ENCODE measurements around the gene DTNB.
A peak's percentile ranks its signal among the peaks of the same experiment; 100 is the strongest.

The DTNB gene

DNA sequence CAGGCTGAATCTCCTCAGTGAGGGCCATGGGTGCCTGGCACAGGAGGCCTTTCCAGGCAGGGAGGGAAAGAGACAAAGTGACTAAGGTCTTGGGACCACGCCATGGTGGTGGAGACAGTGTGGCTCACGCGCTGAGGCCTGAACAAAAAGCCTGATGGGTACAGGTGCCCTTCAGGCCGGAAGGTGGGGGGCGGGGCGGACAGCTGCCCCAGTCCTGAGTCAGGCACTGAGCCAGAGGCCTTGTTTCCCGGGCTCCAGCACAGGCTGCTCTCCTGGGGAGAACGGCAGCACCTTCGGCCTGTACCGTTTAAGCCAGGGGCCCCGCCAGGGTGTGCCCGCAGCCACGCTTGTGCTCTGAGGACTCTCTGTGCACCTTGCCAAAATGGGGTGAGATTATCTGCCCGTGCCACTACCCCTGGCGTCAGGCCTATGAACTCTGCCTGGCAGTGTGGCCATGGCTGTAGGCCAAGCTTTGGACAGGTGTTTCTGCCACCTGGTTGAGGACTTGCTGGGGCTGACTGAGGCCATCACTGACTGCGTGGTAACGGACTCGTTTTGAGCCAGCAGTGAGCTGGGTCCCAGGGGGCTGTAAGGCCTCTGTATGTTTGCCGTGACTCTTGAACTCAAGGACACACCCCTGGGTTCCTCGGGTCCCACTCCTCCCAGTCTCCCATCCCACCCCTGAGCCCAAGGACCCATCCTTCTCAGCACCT is 300.0 kb downstream of the DTNB start:
- TF ChIP-seq, protein P1, sequence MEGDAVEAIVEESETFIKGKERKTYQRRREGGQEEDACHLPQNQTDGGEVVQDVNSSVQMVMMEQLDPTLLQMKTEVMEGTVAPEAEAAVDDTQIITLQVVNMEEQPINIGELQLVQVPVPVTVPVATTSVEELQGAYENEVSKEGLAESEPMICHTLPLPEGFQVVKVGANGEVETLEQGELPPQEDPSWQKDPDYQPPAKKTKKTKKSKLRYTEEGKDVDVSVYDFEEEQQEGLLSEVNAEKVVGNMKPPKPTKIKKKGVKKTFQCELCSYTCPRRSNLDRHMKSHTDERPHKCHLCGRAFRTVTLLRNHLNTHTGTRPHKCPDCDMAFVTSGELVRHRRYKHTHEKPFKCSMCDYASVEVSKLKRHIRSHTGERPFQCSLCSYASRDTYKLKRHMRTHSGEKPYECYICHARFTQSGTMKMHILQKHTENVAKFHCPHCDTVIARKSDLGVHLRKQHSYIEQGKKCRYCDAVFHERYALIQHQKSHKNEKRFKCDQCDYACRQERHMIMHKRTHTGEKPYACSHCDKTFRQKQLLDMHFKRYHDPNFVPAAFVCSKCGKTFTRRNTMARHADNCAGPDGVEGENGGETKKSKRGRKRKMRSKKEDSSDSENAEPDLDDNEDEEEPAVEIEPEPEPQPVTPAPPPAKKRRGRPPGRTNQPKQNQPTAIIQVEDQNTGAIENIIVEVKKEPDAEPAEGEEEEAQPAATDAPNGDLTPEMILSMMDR (IDR thresholded peaks at IDR 0.05; ENCODE audit: insufficient read depth, low read depth, low read length, missing control alignments): no peak
- H3K4me3 ChIP-seq (ENCODE audit: low read length): no peak overlapping the region
- peak; percentile 51 for DNase-seq (ENCODE audit: low read depth)

DNA sequence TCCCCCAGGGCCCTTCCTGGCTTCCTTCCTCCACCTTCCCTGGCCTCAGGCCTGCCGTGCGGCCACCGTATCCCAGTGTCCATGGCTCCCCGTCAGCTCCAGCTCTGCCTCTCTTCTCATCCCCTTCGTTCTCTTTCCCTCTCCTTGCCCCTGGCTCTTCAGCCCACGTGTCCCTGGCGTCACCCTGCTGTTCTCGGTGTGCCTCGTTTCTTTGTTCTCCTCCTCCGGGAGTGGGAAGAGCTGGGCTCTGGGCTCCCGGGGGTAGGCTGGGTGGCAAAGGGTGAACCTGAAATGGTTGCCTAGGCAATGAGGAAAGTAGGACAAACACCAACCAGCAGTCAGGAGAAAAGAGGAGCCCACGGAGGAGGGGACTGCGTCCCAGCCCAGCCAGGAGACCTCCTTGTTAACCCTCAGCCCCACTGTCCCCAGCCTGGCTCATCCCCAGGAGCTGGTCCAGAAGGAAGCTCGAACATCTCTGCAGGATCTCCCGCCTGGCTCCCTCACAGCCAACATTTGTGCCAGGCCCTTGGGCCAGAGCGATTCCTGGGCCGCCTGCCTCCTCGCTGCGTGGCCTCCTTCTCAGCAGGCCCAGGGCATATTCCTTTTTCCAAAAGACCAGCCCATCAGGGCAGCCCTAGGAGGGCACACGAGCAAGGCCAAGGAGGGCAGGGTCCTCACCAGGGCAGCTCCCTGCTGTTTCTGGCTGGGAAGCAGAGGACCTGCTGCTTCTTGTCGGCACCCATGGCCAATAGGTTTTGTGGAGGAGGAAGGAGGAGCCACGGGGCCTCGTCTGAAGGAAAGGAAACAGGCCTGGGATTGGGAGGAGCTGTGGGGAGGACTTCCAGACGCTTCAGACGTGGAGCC is 300.7 kb downstream of the DTNB start:
- DNase-seq (ENCODE audit: low read depth): peak; percentile 29
- no peak overlapping the region for H3K4me3 ChIP-seq (ENCODE audit: low read length)
- TF ChIP-seq, protein P1 (IDR thresholded peaks at IDR 0.05; ENCODE audit: insufficient read depth, low read depth, low read length, missing control alignments): no peak

DNA sequence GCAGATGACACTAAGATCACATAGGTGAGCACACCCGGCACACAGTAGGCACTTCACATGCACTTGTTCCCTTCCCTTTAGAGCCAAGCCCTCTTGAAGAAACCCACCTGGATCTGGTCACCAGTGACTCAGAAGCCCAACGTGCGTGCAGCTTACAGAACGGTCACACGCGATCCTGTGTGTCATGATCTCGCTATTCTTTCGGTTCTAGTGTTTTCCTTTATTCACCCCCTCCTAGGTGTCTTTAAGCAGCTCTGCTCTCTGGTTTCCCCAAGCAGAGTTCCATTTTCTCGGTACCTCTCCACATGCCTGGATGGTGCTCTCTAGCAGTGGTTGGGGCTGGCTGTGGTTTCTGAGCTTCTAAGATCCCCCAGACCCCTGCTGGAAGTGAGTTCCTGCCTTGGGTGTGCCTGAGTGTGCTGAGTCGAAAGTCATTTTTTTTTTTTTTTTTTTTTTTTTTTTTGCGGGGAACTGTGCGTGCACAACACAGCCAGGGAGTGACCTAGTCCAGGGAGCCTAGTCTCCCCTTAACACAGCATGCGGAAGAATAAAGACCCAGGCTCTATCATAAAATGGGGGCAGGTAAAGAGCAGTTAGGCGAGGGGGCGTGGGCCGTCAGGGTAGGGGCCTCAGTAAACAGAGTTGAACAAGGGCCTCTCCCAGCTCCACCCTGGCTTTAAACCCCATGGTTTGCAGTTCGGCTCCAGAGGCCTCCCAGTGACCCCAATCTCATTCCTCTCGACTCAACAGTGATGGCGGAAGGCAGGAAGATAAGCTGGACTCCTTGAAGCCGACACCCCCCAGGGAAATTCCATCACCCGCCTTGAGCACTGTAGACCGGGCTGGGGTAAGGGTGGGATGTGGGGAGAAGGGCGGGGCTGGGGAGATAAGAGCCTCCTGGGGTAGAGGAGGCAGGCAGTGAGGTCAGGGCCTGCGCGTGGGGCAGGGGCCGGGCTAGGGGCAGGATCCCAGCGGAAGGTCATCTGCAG is 301.8 kb downstream of the DTNB start:
- no peak overlapping the region for H3K4me3 ChIP-seq (ENCODE audit: low read length)
- DNase-seq (ENCODE audit: low read depth): no peak
- TF ChIP-seq, protein P1 (IDR thresholded peaks at IDR 0.05; ENCODE audit: insufficient read depth, low read depth, low read length, missing control alignments): no peak

DNA sequence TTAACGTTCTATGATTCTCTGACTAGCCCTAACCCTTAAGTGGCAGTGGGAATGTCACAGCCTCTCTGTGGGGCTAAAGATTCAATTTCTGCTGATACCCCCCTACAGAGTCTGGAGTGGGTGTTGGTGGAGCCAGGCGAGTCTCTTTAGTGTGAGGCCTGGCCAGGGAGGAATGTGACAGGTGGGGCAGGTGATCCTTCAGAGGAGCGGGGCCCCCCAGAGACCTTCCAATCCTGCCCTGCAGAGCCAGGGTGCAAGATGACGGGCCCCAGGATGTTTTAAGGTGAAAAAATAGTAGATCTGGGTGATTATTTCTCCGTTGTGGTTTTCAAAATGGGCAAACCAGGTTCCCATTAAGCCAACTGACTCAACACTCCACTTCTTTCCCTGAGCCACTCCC is 303.5 kb downstream of the DTNB start:
- TF ChIP-seq, protein P1 (IDR thresholded peaks at IDR 0.05; ENCODE audit: insufficient read depth, low read depth, low read length, missing control alignments): no peak
- no peak for DNase-seq (ENCODE audit: low read depth)
- no peak overlapping the region for H3K4me3 ChIP-seq (ENCODE audit: low read length)

DNA sequence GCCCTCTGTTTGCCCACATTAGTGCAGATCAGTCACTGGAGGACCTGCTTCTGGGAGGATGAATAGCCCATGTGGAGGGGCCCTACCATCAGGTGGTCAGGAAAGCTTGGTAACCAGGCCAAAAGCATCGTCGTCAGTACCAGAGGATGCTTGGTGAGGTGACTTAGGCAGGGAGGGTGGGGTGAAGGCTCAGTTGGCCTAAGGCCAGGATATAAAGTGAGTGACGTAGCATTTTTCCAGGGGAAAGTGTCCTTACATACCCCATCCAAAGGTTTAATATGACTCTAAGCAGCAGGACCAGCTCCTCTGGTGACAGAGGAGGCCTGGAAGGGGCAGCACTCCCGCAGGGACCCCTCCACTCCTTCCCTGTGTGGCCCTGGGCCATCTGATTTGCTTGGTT is 303.9 kb downstream of the DTNB start:
- H3K4me3 ChIP-seq (ENCODE audit: low read length): no peak overlapping the region
- DNase-seq (ENCODE audit: low read depth): no peak
- TF ChIP-seq, protein P1 (IDR thresholded peaks at IDR 0.05; ENCODE audit: insufficient read depth, low read depth, low read length, missing control alignments): no peak

DNA sequence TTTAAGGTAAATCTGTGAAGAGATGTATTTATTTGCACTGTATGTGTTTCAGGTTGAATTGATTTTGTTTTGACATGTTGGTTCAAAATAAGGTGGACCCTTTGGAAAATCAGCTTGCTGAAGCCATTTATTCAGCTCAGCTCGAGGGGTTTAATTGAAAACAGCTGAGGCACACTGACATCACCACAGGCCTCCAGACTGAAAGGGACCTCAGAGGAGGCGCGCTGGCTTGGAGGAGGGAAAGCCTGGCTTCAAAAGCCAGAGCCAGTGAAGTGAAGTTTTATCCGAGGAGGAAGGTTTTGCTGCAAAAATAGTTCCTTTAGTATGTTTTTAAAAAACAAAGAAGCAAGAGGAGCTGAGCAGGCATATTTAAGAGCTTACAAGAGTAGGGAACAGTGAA is 304.7 kb downstream of the DTNB start:
- no peak overlapping the region for H3K4me3 ChIP-seq (ENCODE audit: low read length)
- DNase-seq (ENCODE audit: low read depth): no peak
- TF ChIP-seq, protein P1 (IDR thresholded peaks at IDR 0.05; ENCODE audit: insufficient read depth, low read depth, low read length, missing control alignments): no peak

Measured in epithelial cell of esophagus (primary cell).